Liver (tissue), 3 donors: Measurements from ENCODE around the gene TTLL5.

Experiments used
- ATF3 ChIP-seq: IDR thresholded peaks from 2 replicates; pipeline ENCODE4 v1.6.1; 2016; ENCODE audit warnings: antibody characterized with exemption
- CTCF ChIP-seq: fragments of 150-350 bp; IDR thresholded peaks from 2 replicates; pipeline ENCODE4 v1.5.1; 2017; ENCODE audit warnings: improper control_type of control experiment, low read depth, low read length; ENCODE audit not compliant: missing input control
- EGR1 ChIP-seq, 2 donors: IDR thresholded peaks; 2 replicates each; pipeline ENCODE4 v1.6.1; 2016 to 2018; ENCODE audit warnings: antibody characterized with exemption in 2 of 2, low read depth in 2 of 2
- GABPA ChIP-seq, 2 donors: IDR thresholded peaks in 1 of 2; conservative IDR thresholded peaks in 1 of 2; 2 replicates each; pipeline ENCODE4 v1.6.1; 2016; ENCODE audit warnings: antibody characterized with exemption in 2 of 2, mild to moderate bottlenecking in 1 of 2, moderate library complexity in 1 of 2
- HNF4G ChIP-seq: IDR thresholded peaks from 2 replicates; pipeline ENCODE4 v1.6.1; 2016; ENCODE audit warnings: antibody characterized with exemption
- JUND ChIP-seq, 2 donors: IDR thresholded peaks; 2 replicates each; pipeline ENCODE4 v1.6.1; 2016; ENCODE audit warnings: antibody characterized with exemption in 2 of 2
- RAD21 ChIP-seq, 2 donors: IDR thresholded peaks; 2 replicates each; pipeline ENCODE4 v1.6.1; 2016; ENCODE audit warnings: antibody characterized with exemption in 2 of 2, mild to moderate bottlenecking in 2 of 2
- REST ChIP-seq: IDR thresholded peaks from 2 replicates; pipeline ENCODE4 v1.6.1; 2016; ENCODE audit warnings: antibody characterized with exemption, mild to moderate bottlenecking
- SP1 ChIP-seq: IDR thresholded peaks from 2 replicates; pipeline ENCODE4 v1.6.1; 2018; ENCODE audit warnings: antibody characterized with exemption, mild to moderate bottlenecking
- TAF1 ChIP-seq: conservative IDR thresholded peaks from 2 replicates; pipeline ENCODE4 v1.6.1; 2016; ENCODE audit warnings: antibody characterized with exemption, mild to moderate bottlenecking
- TF ChIP-seq, protein P1 (sequence below): IDR thresholded peaks from 2 replicates; pipeline ENCODE4 v1.6.1; 2016; ENCODE audit warnings: antibody characterized with exemption
- TF ChIP-seq, protein P2 (sequence below): IDR thresholded peaks from 2 replicates; pipeline ENCODE4 v1.6.1; 2016; ENCODE audit warnings: antibody characterized with exemption
- donor health status: healthy.
- donor health status: healthy.

DNA sequence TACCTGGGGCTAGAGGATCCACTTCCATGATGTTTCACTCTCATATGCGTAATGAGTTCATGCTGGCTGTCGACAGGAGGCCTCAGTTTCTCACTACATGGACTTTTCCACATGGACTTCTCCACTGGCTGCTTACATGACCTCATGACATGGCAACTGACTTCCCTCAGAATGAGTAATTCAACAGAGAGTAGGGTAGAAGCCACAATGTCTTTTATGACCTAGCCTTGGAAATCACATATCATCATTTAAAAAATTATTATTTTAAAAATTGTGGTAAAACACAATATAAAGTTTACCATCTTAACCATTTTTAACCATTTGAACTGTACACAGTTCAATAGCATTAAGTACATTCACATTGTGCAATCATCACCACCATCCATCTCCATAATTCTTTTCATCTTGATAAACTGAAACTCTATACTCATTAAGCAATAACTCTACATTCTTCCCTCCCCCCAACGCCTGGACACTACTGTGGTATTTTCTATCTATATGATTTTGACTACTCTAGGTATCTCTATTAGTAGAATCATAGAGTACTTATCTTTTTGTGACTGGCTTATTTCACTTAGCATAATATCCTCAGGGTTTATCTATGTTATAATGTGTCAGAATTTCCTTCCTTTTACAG is 176.2 kb downstream of the TTLL5 start:
- TF ChIP-seq TAF1 (no peak), CTCF (no peak), SP1 (no peak), RAD21 (IDR thresholded peaks at IDR 0.05) (no peak), REST (no peak), ATF3 (no peak), JUND (IDR thresholded peaks at IDR 0.05) (no peak), HNF4G (no peak), GABPA (IDR thresholded peaks at IDR 0.05 in 1 of 2, conservative IDR thresholded peaks at IDR 0.05 in 1 of 2) (no peak), EGR1 (IDR thresholded peaks at IDR 0.05; ENCODE audit: low read depth in 2 of 2) (no peak)
- TF ChIP-seq, protein P1, sequence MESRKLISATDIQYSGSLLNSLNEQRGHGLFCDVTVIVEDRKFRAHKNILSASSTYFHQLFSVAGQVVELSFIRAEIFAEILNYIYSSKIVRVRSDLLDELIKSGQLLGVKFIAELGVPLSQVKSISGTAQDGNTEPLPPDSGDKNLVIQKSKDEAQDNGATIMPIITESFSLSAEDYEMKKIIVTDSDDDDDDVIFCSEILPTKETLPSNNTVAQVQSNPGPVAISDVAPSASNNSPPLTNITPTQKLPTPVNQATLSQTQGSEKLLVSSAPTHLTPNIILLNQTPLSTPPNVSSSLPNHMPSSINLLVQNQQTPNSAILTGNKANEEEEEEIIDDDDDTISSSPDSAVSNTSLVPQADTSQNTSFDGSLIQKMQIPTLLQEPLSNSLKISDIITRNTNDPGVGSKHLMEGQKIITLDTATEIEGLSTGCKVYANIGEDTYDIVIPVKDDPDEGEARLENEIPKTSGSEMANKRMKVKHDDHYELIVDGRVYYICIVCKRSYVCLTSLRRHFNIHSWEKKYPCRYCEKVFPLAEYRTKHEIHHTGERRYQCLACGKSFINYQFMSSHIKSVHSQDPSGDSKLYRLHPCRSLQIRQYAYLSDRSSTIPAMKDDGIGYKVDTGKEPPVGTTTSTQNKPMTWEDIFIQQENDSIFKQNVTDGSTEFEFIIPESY: no peak
- TF ChIP-seq, protein P2, sequence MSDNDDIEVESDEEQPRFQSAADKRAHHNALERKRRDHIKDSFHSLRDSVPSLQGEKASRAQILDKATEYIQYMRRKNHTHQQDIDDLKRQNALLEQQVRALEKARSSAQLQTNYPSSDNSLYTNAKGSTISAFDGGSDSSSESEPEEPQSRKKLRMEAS: no peak
